Forelimb muscle (tissue), 1 donor: ENCODE data around the gene CCDC170. TPM values are rescaled to one million over a fixed set of nuclear protein-coding genes. Genes with fewer than 3 reads are reported as not detected.

Experiments
- DNase-seq: peaks from one replicate; pipeline ENCODE4 v3.0.0-alpha.2; 2013; ENCODE audit warnings: low read depth
- polyA plus RNA-seq: library from polyadenylated mRNA; unstranded; fragments of 120-200 nt; gene quantifications from one replicate; pipeline ENCODE4 v1.2.1, GENCODE V29; 2013; ENCODE audit not compliant: insufficient read length

Gene CCDC170
- polyA plus RNA-seq, 1 donor, result 0.49 TPM

- DNase-seq, result no peak
Measured at GRCh38 chr6:151618717-151619116, 124.9 kb downstream of the CCDC170 start.

- DNase-seq, result no peak
Measured at GRCh38 chr6:151620179-151620578, 126.4 kb downstream of the CCDC170 start.

- no peak for DNase-seq
Measured at GRCh38 chr6:151624071-151624470, 130.3 kb downstream of the CCDC170 start.

- no peak for DNase-seq
Measured at GRCh38 chr6:151624481-151624880, 130.7 kb downstream of the CCDC170 start.

GRCh38 chr6:151624900-151625536, 131.2 kb downstream of the CCDC170 start:
- DNase-seq, result no peak

- DNase-seq, result no peak
Measured at GRCh38 chr6:151627689-151628444, 134.1 kb downstream of the CCDC170 start.

- DNase-seq, result no peak
Measured at GRCh38 chr6:151629791-151630190, 136.0 kb downstream of the CCDC170 start.

- no peak for DNase-seq
Measured at GRCh38 chr6:151630387-151630786, 136.6 kb downstream of the CCDC170 start.

GRCh38 chr6:151630991-151631655, 137.3 kb downstream of the CCDC170 start:
- DNase-seq, result no peak

- no peak for DNase-seq
Measured at GRCh38 chr6:151632415-151632987, 138.7 kb downstream of the CCDC170 start.

GRCh38 chr6:151633526-151634335, 139.9 kb downstream of the CCDC170 start:
- DNase-seq, result no peak

GRCh38 chr6:151634336-151634720, 140.5 kb downstream of the CCDC170 start:
- no peak for DNase-seq

GRCh38 chr6:151635741-151636140, 141.9 kb downstream of the CCDC170 start:
- no peak for DNase-seq

- DNase-seq, result no peak
Measured at GRCh38 chr6:151637814-151638213, 144.0 kb downstream of the CCDC170 start.

- DNase-seq, result no peak
Measured at GRCh38 chr6:151639750-151640149, 145.9 kb downstream of the CCDC170 start.

GRCh38 chr6:151641028-151641427, 147.2 kb downstream of the CCDC170 start:
- DNase-seq, result no peak

GRCh38 chr6:151647976-151648639, 154.3 kb downstream of the CCDC170 start:
- no peak for DNase-seq

- no peak for DNase-seq
Measured at GRCh38 chr6:151649835-151650234, 156.0 kb downstream of the CCDC170 start.

GRCh38 chr6:151651639-151652038, 157.8 kb downstream of the CCDC170 start:
- no peak for DNase-seq

- no peak for DNase-seq
Measured at GRCh38 chr6:151652325-151652724, 158.5 kb downstream of the CCDC170 start.

- DNase-seq, result no peak
Measured at GRCh38 chr6:151655099-151655498, 161.3 kb downstream of the CCDC170 start.
